Measurements from ENCODE around the gene SAMHD1. TPM values are rescaled to one million over a fixed set of nuclear protein-coding genes. Genes with fewer than 3 reads are reported as not detected.

Gene SAMHD1
- total and polyA plus RNA-seq, 4 experiments from 2014 or later: 216 to 332 (median 257) TPM

DNA sequence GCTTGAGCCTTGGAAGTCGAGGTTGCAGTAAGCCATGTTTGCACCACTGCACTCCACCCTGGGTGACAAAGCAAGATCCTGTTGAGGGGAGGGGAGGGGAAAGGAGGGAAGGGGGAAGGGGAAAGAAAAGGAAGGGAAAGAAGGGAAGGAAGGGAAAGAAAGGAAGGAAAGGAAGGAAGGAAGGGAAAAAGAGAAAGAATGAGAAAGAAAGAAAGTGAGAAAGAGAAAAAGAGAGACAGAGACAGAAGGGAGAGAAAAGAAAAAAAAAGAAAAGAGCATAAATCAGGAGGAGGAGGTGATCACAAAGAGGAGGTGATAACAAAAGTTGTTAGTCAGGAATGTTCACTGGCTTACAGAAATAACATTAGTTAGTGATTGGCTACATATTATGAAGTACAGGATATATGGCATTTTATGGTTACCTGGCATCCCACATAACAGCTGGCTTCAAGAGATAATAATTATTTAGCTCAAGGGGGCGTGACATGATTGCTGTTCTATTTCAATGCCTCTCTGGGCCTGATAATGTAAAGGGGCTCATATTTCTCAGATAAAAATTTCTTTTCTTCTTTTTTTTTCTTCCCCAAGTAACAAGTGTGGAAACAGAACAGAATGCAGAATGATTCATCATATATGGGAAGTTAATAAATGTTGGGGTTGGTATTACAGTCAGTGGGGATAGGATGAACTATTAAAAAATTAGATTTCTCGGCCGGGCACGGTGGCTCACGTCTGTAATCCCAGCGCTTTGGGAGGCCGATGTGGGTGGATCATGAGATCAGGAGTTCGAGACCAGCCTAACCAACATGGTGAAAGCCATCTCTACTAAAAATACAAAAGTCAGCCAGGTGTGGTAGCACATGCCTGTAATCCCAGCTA lies 27.1 kb downstream of the SAMHD1 start:
- CTCF ChIA-PET (ENCODE audit: partially characterized antibody): interaction anchor here (1.4 kb wide), 1 partner anchor 11 kb away, joined by 4 read pairs; no protein-coding TSS in a partner anchor
- Mint-ChIP-seq H3K9me3 (no peaks in the 10 kb centered on the region), H3K27me3 (no peaks in the 10 kb centered on the region), H3K27ac (peak overlapping the region; percentile 22 to 90 (median 74)), H3K4me3 (peak overlapping the region in 1 of 8 donors; percentile 22), H3K4me1 (peaks cover 21 to 49% (median 32%) of the 10 kb centered on the region in 4 donors), H3K36me3 (peaks cover 55 to 71% of the 10 kb centered on the region in 2 donors)
- POLR2A ChIA-PET (ENCODE audit: partially characterized antibody): interaction anchor here (0.8 to 2.0 kb wide), 5 partner anchors 8 to 119 kb away, joined by 5 to 9 read pairs (median 6); no protein-coding TSS in a partner anchor
- peaks cover 39% of the 10 kb centered on the region for H3K4me1 ChIP-seq (ENCODE audit: insufficient read depth, low read length)
- intact Hi-C loops (cut with micrococcal nuclease): loop anchor here (2.0 kb wide), 2 partner anchors 16 to 156 kb away; no protein-coding TSS in a partner anchor
- no peaks in the 10 kb centered on the region for H3K9me3 ChIP-seq (ENCODE audit: control insufficient read depth in 1 of 2, low read length in 2 of 2)
- H3K36me3 ChIP-seq (ENCODE audit: insufficient read depth, low read length): peaks cover 72% of the 10 kb centered on the region
- DNase-seq: no peak
- H3K27ac ChIP-seq (ENCODE audit: low read depth, low read length): peak overlapping the region; percentile 7
- no peaks in the 10 kb centered on the region for H3K27me3 ChIP-seq (ENCODE audit: insufficient read depth, low read length)
- H3K4me3 ChIP-seq (ENCODE audit: low read length in 2 of 2): no peak overlapping the region

DNA sequence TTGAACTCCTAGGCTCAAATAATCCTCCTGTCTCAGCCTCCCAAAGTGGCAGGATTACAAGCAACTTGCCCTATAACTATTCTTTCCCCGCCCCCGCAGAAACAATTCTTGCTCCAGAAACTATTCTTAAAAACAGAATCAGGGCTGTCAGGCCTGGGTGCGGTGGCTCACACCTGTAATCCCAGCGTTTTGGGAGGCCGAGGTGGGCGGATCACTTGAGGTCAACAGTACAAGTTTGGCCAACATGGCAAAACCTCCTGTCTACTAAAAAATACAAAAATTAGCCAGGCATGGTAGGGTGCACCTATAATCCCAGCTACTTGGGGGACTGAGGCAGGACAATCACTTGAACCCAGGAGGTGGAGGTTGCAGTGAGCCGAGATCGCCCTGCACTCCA lies 31.2 kb downstream of the SAMHD1 start:
- H3K27ac Mint-ChIP-seq: peak overlapping the region in 4 of 7 donors; percentile 30 to 82 (median 38)
- no peak for DNase-seq
- no peak overlapping the region for H3K4me3 ChIP-seq (ENCODE audit: low read length in 2 of 2)
- peaks cover 73% of the 10 kb centered on the region for H3K36me3 ChIP-seq (ENCODE audit: insufficient read depth, low read length)
- peaks cover 26% of the 10 kb centered on the region for H3K4me1 ChIP-seq (ENCODE audit: insufficient read depth, low read length)
- no peaks in the 10 kb centered on the region for H3K27me3 Mint-ChIP-seq
- POLR2A ChIA-PET (ENCODE audit: partially characterized antibody): interaction anchor here (1.0 to 3.6 kb wide), 7 partner anchors 10 to 258 kb away, joined by 3 to 13 read pairs (median 4); partner anchors contain the start of genes MROH8, RBL1 and RPN2
- no peaks in the 10 kb centered on the region for H3K9me3 Mint-ChIP-seq
- H3K27me3 ChIP-seq (ENCODE audit: insufficient read depth, low read length): no peaks in the 10 kb centered on the region
- H3K4me1 Mint-ChIP-seq: peaks cover 11 to 24% (median 15%) of the 10 kb centered on the region in 4 donors
- no peaks in the 10 kb centered on the region for H3K9me3 ChIP-seq (ENCODE audit: control insufficient read depth in 1 of 2, low read length in 2 of 2)
- no peak overlapping the region for H3K27ac ChIP-seq (ENCODE audit: low read depth, low read length)
- peaks cover 31 to 52% of the 10 kb centered on the region in 2 donors for H3K36me3 Mint-ChIP-seq
- CTCF ChIA-PET (ENCODE audit: partially characterized antibody): interaction anchor here (0.6 to 3.3 kb wide), 12 partner anchors 10 to 259 kb away, joined by 3 to 12 read pairs (median 4); partner anchors contain the start of genes MROH8 and RPN2
- no peak overlapping the region for H3K4me3 Mint-ChIP-seq
- intact Hi-C loops (cut with micrococcal nuclease): no loop called here

DNA sequence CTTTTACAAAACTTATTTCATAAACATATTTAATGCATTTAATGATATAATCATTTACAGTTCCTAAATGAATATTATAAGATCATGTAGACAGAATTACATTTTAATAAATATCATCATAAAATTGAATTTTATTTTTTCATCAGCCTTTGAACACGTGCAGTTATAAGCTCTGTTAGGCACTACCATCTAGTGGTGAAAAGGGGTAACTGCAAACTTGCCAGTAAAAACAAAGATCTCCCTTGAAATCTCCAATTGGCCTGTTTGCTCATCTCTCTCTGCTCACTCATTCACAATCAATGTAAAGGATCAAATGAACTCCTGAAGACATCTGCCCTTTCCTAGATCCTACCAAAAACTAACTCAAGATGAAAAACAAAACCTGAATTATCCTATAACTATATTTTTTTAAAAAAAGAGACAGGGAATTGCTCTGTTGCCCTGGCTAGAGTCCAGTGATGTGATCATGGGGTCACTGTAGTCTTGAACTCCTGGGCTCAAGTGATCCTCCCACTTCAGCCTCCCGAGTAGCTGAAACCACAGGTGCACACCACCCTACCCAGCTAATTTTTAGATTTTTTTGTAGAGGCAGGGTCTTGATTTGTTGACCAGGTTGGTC lies 31.7 kb downstream of the SAMHD1 start:
- POLR2A ChIA-PET (ENCODE audit: partially characterized antibody): interaction anchor here (1.0 to 3.6 kb wide), 8 partner anchors 11 to 259 kb away, joined by 3 to 13 read pairs (median 4); partner anchors contain the start of genes MROH8, RBL1 and RPN2
- Histone ChIP-seq H3K4me1 (ENCODE audit: insufficient read depth, low read length) (peaks cover 21% of the 10 kb centered on the region), H3K9me3 (ENCODE audit: control insufficient read depth in 1 of 2, low read length in 2 of 2) (no peaks in the 10 kb centered on the region), H3K27ac (ENCODE audit: low read depth, low read length) (no peak overlapping the region), H3K27me3 (ENCODE audit: insufficient read depth, low read length) (no peaks in the 10 kb centered on the region), H3K4me3 (ENCODE audit: low read length in 2 of 2) (no peak overlapping the region), H3K36me3 (ENCODE audit: insufficient read depth, low read length) (peaks cover 73% of the 10 kb centered on the region)
- no peaks in the 10 kb centered on the region for H3K27me3 Mint-ChIP-seq
- peaks cover 7 to 20% (median 11%) of the 10 kb centered on the region in 4 donors for H3K4me1 Mint-ChIP-seq
- CTCF ChIA-PET (ENCODE audit: partially characterized antibody): interaction anchor here (0.6 to 3.3 kb wide), 15 partner anchors 10 to 259 kb away, joined by 3 to 12 read pairs (median 4); partner anchors contain the start of genes MROH8 and RPN2
- peak; percentile 58 to 66 (median 61) for DNase-seq
- no peak overlapping the region for H3K4me3 Mint-ChIP-seq
- intact Hi-C loops (cut with micrococcal nuclease): loop anchor here (1.0 kb wide), 1 partner anchor 161 kb away; no protein-coding TSS in a partner anchor
- peaks cover 33 to 52% of the 10 kb centered on the region in 2 donors for H3K36me3 Mint-ChIP-seq
- H3K27ac Mint-ChIP-seq: peak overlapping the region; percentile 13 to 84 (median 60)
- no peaks in the 10 kb centered on the region for H3K9me3 Mint-ChIP-seq

DNA sequence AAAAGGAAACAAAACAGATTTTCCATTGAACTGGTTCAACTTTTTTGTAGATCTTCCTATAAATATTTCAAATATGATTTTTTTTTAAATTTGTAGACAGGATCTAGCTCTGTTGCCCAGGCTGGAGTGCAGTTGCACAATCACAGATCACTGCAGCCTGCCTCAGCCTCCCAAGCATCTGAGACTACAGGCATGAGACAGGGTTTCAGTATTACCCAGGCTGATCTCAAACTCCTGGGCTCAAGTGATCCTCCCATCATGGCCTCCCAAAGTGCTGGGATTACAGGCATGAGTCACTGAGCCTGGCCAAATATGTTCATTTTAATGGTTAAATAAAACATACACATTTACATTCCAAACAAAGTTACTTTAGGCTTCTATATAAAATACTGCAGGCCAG lies 33.6 kb downstream of the SAMHD1 start:
- H3K27me3 ChIP-seq (ENCODE audit: insufficient read depth, low read length): no peaks in the 10 kb centered on the region
- H3K27ac ChIP-seq (ENCODE audit: low read depth, low read length): no peak overlapping the region
- H3K9me3 ChIP-seq (ENCODE audit: control insufficient read depth in 1 of 2, low read length in 2 of 2): no peaks in the 10 kb centered on the region
- DNase-seq: no peak
- H3K27ac Mint-ChIP-seq: no peak overlapping the region
- H3K4me3 ChIP-seq (ENCODE audit: low read length in 2 of 2): no peak overlapping the region
- ChIA-PET POLR2A (ENCODE audit: partially characterized antibody) (interaction anchor here (1.4 to 3.6 kb wide), 2 partner anchors 13 to 16 kb away, joined by 3 to 13 read pairs; no protein-coding TSS in a partner anchor), CTCF (ENCODE audit: partially characterized antibody) (interaction anchor here (0.6 to 2.5 kb wide), 5 partner anchors 11 to 144 kb away, joined by 3 to 6 read pairs (median 4); partner anchors contain the start of gene DSN1)
- intact Hi-C loops (cut with micrococcal nuclease): no loop called here
- H3K4me1 Mint-ChIP-seq: peaks cover 4 to 11% (median 6%) of the 10 kb centered on the region in 4 donors
- H3K36me3 Mint-ChIP-seq: peaks cover 33 to 52% of the 10 kb centered on the region in 2 donors
- no peaks in the 10 kb centered on the region for H3K27me3 Mint-ChIP-seq
- H3K9me3 Mint-ChIP-seq: no peaks in the 10 kb centered on the region
- peaks cover 8% of the 10 kb centered on the region for H3K4me1 ChIP-seq (ENCODE audit: insufficient read depth, low read length)
- no peak overlapping the region for H3K4me3 Mint-ChIP-seq
- peaks cover 71% of the 10 kb centered on the region for H3K36me3 ChIP-seq (ENCODE audit: insufficient read depth, low read length)

DNA sequence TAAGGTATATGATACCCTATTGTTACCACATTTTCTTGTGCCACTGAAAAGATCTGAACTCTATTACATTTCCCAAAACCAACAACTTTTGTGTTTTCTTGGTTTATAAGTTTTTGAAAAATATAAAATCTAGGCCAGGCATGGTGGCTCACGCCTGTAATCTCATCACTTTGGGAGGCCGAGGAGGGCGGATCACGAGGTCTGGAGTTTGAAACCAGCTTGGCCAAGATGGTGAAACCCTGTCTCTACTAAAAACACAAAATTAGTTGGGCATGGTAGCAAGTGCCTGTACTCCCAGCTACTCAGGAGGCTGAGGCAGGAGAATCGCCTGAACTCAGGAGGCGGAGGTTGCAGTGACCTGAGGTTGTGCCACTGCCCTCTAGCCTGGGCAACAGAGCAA lies 34.3 kb downstream of the SAMHD1 start:
- no peak for DNase-seq
- Mint-ChIP-seq H3K27ac (peak overlapping the region in 2 of 7 donors; percentile 41 to 56), H3K4me1 (peaks cover 4 to 11% (median 7%) of the 10 kb centered on the region in 4 donors), H3K4me3 (no peak overlapping the region), H3K36me3 (peaks cover 32 to 50% of the 10 kb centered on the region in 2 donors), H3K9me3 (no peaks in the 10 kb centered on the region), H3K27me3 (no peaks in the 10 kb centered on the region)
- CTCF ChIA-PET (ENCODE audit: partially characterized antibody): interaction anchor here (0.5 to 1.2 kb wide), 2 partner anchors 10 to 12 kb away, joined by 3 to 4 read pairs; no protein-coding TSS in a partner anchor
- intact Hi-C loops (cut with micrococcal nuclease): no loop called here
- Histone ChIP-seq H3K9me3 (ENCODE audit: control insufficient read depth in 1 of 2, low read length in 2 of 2) (no peaks in the 10 kb centered on the region), H3K36me3 (ENCODE audit: insufficient read depth, low read length) (peaks cover 71% of the 10 kb centered on the region), H3K4me1 (ENCODE audit: insufficient read depth, low read length) (peaks cover 8% of the 10 kb centered on the region), H3K27me3 (ENCODE audit: insufficient read depth, low read length) (no peaks in the 10 kb centered on the region), H3K4me3 (ENCODE audit: low read length in 2 of 2) (no peak overlapping the region), H3K27ac (ENCODE audit: low read depth, low read length) (no peak overlapping the region)
- POLR2A ChIA-PET (ENCODE audit: partially characterized antibody): interaction anchor here (0.6 to 3.6 kb wide), 2 partner anchors 13 to 39 kb away, joined by 3 to 13 read pairs; no protein-coding TSS in a partner anchor

DNA sequence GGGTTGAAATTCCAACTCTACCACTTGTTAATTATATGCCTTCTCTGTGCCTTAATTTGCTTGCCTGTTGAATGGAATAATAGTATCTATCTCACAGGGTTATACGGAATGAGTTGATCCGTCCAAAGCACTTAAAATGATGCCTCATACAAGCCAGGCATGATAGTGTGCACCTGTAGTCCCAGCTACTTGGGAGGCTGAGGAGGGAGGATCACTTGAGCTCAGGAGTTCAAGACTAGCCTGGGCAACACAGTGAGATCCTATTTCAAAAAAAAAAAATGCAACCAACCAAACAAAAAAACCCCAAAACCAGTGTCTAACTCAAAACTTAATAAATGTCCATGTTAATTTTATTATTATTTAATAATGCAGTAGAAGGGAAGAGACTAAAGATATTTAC lies 35.3 kb downstream of the SAMHD1 start:
- DNase-seq: no peak
- Histone ChIP-seq H3K4me1 (ENCODE audit: insufficient read depth, low read length) (peaks cover 8% of the 10 kb centered on the region), H3K4me3 (ENCODE audit: low read length in 2 of 2) (no peak overlapping the region), H3K27ac (ENCODE audit: low read depth, low read length) (no peak overlapping the region), H3K36me3 (ENCODE audit: insufficient read depth, low read length) (peaks cover 80% of the 10 kb centered on the region), H3K9me3 (ENCODE audit: control insufficient read depth in 1 of 2, low read length in 2 of 2) (no peaks in the 10 kb centered on the region), H3K27me3 (ENCODE audit: insufficient read depth, low read length) (no peaks in the 10 kb centered on the region)
- Mint-ChIP-seq H3K36me3 (peaks cover 42 to 54% of the 10 kb centered on the region in 2 donors), H3K4me1 (peaks cover 4 to 11% (median 9%) of the 10 kb centered on the region in 4 donors), H3K27me3 (no peaks in the 10 kb centered on the region), H3K4me3 (no peak overlapping the region), H3K27ac (peak overlapping the region in 2 of 7 donors; percentile 31 to 52), H3K9me3 (no peaks in the 10 kb centered on the region)
- intact Hi-C loops (cut with micrococcal nuclease): no loop called here
- ChIA-PET POLR2A (ENCODE audit: partially characterized antibody) (interaction anchor here (0.6 kb wide), 1 partner anchor 12 kb away, joined by 4 read pairs; no protein-coding TSS in a partner anchor), CTCF (ENCODE audit: partially characterized antibody) (interaction anchor here (1.2 kb wide), 1 partner anchor 9 kb away, joined by 3 read pairs; no protein-coding TSS in a partner anchor)
